ENCODE data around the gene TPCN2.
"Not testable (repeated sequence)": the region's sequence is repeated elsewhere in the genome, so short reads cannot be mapped to it uniquely, and the experiment has no call there.

The TPCN2 gene

GRCh38 chr11:69048694-69049489 is at the start of gene TPCN2:
Gene TPCN2, plus strand, starts transcription at chr11:69048932. Its CDS starts 66 bp downstream, at chr11:69048998.
- peak within 1 kb of the TSS; percentile 65 for H3K27ac Mint-ChIP-seq
- peaks cover 24% of the 10 kb centered on the region for H3K4me1 Mint-ChIP-seq
- no peaks in the 10 kb centered on the region for H3K36me3 Mint-ChIP-seq
- H3K4me3 Mint-ChIP-seq: peak within 1 kb of the TSS; percentile 83
- no peaks in the 10 kb centered on the region for H3K9me3 Mint-ChIP-seq
- no peaks in the 10 kb centered on the region for H3K27me3 Mint-ChIP-seq

- Mint-ChIP-seq H3K36me3 (no peaks in the 10 kb centered on the region), H3K4me1 (no peaks in the 10 kb centered on the region), H3K9me3 (no peaks in the 10 kb centered on the region), H3K27me3 (peaks cover 1% of the 10 kb centered on the region), H3K4me3 (no peak overlapping the region), H3K27ac (no peak overlapping the region)
Measured at GRCh38 chr11:68999093-68999747, 49.5 kb upstream of the TPCN2 start.

- not testable (repeated sequence) for H3K27me3 Mint-ChIP-seq, H3K4me3 Mint-ChIP-seq, H3K36me3 Mint-ChIP-seq
Measured at GRCh38 chr11:68999748-69000355, 48.9 kb upstream of the TPCN2 start.

GRCh38 chr11:69000391-69000790 is 48.3 kb upstream of the TPCN2 start:
- Mint-ChIP-seq H3K36me3 (no peaks in the 10 kb centered on the region), H3K9me3 (no peaks in the 10 kb centered on the region)

More at GRCh38 chr11:68999748-69000355, 48.9 kb upstream of the TPCN2 start:
- H3K27ac Mint-ChIP-seq, H3K9me3 Mint-ChIP-seq, H3K4me1 Mint-ChIP-seq: not testable (repeated sequence)

GRCh38 chr11:69000831-69001242 is 47.9 kb upstream of the TPCN2 start:
- H3K9me3 Mint-ChIP-seq: no peaks in the 10 kb centered on the region
- H3K36me3 Mint-ChIP-seq: no peaks in the 10 kb centered on the region
- no peaks in the 10 kb centered on the region for H3K4me1 Mint-ChIP-seq
- no peak overlapping the region for H3K4me3 Mint-ChIP-seq
- H3K27me3 Mint-ChIP-seq: peaks cover 1% of the 10 kb centered on the region
- no peak overlapping the region for H3K27ac Mint-ChIP-seq

More at GRCh38 chr11:69000391-69000790, 48.3 kb upstream of the TPCN2 start:
- peaks cover 1% of the 10 kb centered on the region for H3K27me3 Mint-ChIP-seq
- no peaks in the 10 kb centered on the region for H3K4me1 Mint-ChIP-seq
- H3K27ac Mint-ChIP-seq: no peak overlapping the region
- no peak overlapping the region for H3K4me3 Mint-ChIP-seq

- Mint-ChIP-seq H3K27me3 (peaks cover 2% of the 10 kb centered on the region), H3K4me1 (no peaks in the 10 kb centered on the region), H3K36me3 (no peaks in the 10 kb centered on the region), H3K9me3 (no peaks in the 10 kb centered on the region), H3K4me3 (no peak overlapping the region), H3K27ac (no peak overlapping the region)
Measured at GRCh38 chr11:69001243-69002081, 47.3 kb upstream of the TPCN2 start.

- Mint-ChIP-seq H3K36me3 (no peaks in the 10 kb centered on the region), H3K27ac (no peak overlapping the region), H3K4me1 (no peaks in the 10 kb centered on the region), H3K4me3 (no peak overlapping the region), H3K27me3 (peaks cover 2% of the 10 kb centered on the region), H3K9me3 (no peaks in the 10 kb centered on the region)
Measured at GRCh38 chr11:69002110-69002569, 46.6 kb upstream of the TPCN2 start.

GRCh38 chr11:69002570-69003231 is 46.0 kb upstream of the TPCN2 start:
- H3K4me3 Mint-ChIP-seq: no peak overlapping the region
- H3K27ac Mint-ChIP-seq: no peak overlapping the region
- H3K4me1 Mint-ChIP-seq: no peaks in the 10 kb centered on the region
- H3K36me3 Mint-ChIP-seq: no peaks in the 10 kb centered on the region
- no peaks in the 10 kb centered on the region for H3K9me3 Mint-ChIP-seq
- peaks cover 2% of the 10 kb centered on the region for H3K27me3 Mint-ChIP-seq

- H3K27ac Mint-ChIP-seq: no peak overlapping the region
- peaks cover 2% of the 10 kb centered on the region for H3K27me3 Mint-ChIP-seq
- no peaks in the 10 kb centered on the region for H3K36me3 Mint-ChIP-seq
- no peaks in the 10 kb centered on the region for H3K9me3 Mint-ChIP-seq
- H3K4me1 Mint-ChIP-seq: no peaks in the 10 kb centered on the region
- H3K4me3 Mint-ChIP-seq: no peak overlapping the region
Measured at GRCh38 chr11:69003301-69003865, 45.3 kb upstream of the TPCN2 start.

- Mint-ChIP-seq H3K4me1 (no peaks in the 10 kb centered on the region), H3K36me3 (no peaks in the 10 kb centered on the region), H3K27ac (no peak overlapping the region), H3K27me3 (peaks cover 2% of the 10 kb centered on the region), H3K4me3 (no peak overlapping the region), H3K9me3 (no peaks in the 10 kb centered on the region)
Measured at GRCh38 chr11:69003866-69004367, 44.8 kb upstream of the TPCN2 start.

- Mint-ChIP-seq H3K4me3 (no peak overlapping the region), H3K9me3 (no peaks in the 10 kb centered on the region), H3K4me1 (no peaks in the 10 kb centered on the region), H3K36me3 (no peaks in the 10 kb centered on the region), H3K27me3 (peaks cover 7% of the 10 kb centered on the region), H3K27ac (no peak overlapping the region)
Measured at GRCh38 chr11:69004411-69005182, 44.1 kb upstream of the TPCN2 start.

GRCh38 chr11:69005183-69005630 is 43.5 kb upstream of the TPCN2 start:
- Mint-ChIP-seq H3K27ac (no peak overlapping the region), H3K9me3 (no peaks in the 10 kb centered on the region), H3K27me3 (peaks cover 9% of the 10 kb centered on the region), H3K36me3 (no peaks in the 10 kb centered on the region), H3K4me1 (no peaks in the 10 kb centered on the region), H3K4me3 (no peak overlapping the region)

GRCh38 chr11:69005631-69006368 is 42.9 kb upstream of the TPCN2 start:
- Mint-ChIP-seq H3K4me1 (no peaks in the 10 kb centered on the region), H3K27me3 (peaks cover 9% of the 10 kb centered on the region), H3K27ac (no peak overlapping the region), H3K36me3 (no peaks in the 10 kb centered on the region), H3K4me3 (no peak overlapping the region), H3K9me3 (no peaks in the 10 kb centered on the region)

All from activated naive CD4-positive, alpha-beta T cell treated with anti-CD3 and anti-CD28 coated beads, Interleukin-2, amount 50 U/mL, for 24 hours (primary cell).